Measurements from ENCODE around the gene TBL3.

The TBL3 gene

GRCh38 chr16:1964506-1965395, 7.1 kb upstream of the TBL3 start, which contains the start of gene RPS2:
Gene RPS2 (minus strand): TSS chr16:1964826. CDS start chr16:1964625, 201 bp downstream.
- peak; percentile 99 for DNase-seq (ENCODE audit: low spot score)

- no peak for DNase-seq (ENCODE audit: low spot score)
Measured at GRCh38 chr16:1965396-1966001, 6.4 kb upstream of the TBL3 start.

GRCh38 chr16:1966460-1966859, 5.4 kb upstream of the TBL3 start, which contains the start of gene RNF151:
Gene RNF151 (plus strand): TSS chr16:1966856. CDS start chr16:1966882, 26 bp downstream.
- DNase-seq (ENCODE audit: low spot score), result no peak

- no peak for DNase-seq (ENCODE audit: low spot score)
Measured at GRCh38 chr16:1968146-1968953, 3.5 kb upstream of the TBL3 start.

- no peak for DNase-seq (ENCODE audit: low spot score)
Measured at GRCh38 chr16:1972490-1972877, 631 bp downstream of the TBL3 start.

GRCh38 chr16:1973461-1974156, 1.8 kb downstream of the TBL3 start:
- no peak for DNase-seq (ENCODE audit: low spot score)

- no peak for DNase-seq (ENCODE audit: low spot score)
Measured at GRCh38 chr16:1974157-1975070, 2.6 kb downstream of the TBL3 start.

- no peak for DNase-seq (ENCODE audit: low spot score)
Measured at GRCh38 chr16:1975432-1976215, 3.8 kb downstream of the TBL3 start.

GRCh38 chr16:1976216-1976520, 4.3 kb downstream of the TBL3 start:
- no peak for DNase-seq (ENCODE audit: low spot score)

GRCh38 chr16:1976951-1977874, 5.4 kb downstream of the TBL3 start:
- no peak for DNase-seq (ENCODE audit: low spot score)

GRCh38 chr16:1977875-1978268, 6.0 kb downstream of the TBL3 start:
- DNase-seq (ENCODE audit: low spot score), result no peak

GRCh38 chr16:1978476-1979120, 6.7 kb downstream of the TBL3 start:
- no peak for DNase-seq (ENCODE audit: low spot score)

- DNase-seq (ENCODE audit: low spot score), result no peak
Measured at GRCh38 chr16:1979271-1980029, 7.6 kb downstream of the TBL3 start.

GRCh38 chr16:1980030-1980769, 8.3 kb downstream of the TBL3 start:
- no peak for DNase-seq (ENCODE audit: low spot score)

GRCh38 chr16:1980770-1981087, 8.9 kb downstream of the TBL3 start:
- DNase-seq (ENCODE audit: low spot score), result no peak

- DNase-seq (ENCODE audit: low spot score), result no peak
Measured at GRCh38 chr16:1981398-1981836, 9.6 kb downstream of the TBL3 start, which contains the start of gene NOXO1. Gene NOXO1 (minus strand): TSS chr16:1981469. CDS start chr16:1981179, 290 bp downstream.

- DNase-seq (ENCODE audit: low spot score), result no peak
Measured at GRCh38 chr16:1982013-1982433, 10.2 kb downstream of the TBL3 start.
